ENCODE results near the gene GPER1.

The GPER1 gene

GRCh38 chr7:1105189-1105588 lies 17.3 kb downstream of the GPER1 start:
- TF ChIP-seq GATA3 (IDR thresholded peaks at IDR 0.05; ENCODE audit: low read depth, low read length), result no peak
- no peak for TF ChIP-seq GATA2 (IDR thresholded peaks at IDR 0.05; ENCODE audit: low read depth, low read length)

- TF ChIP-seq GATA3 (IDR thresholded peaks at IDR 0.05; ENCODE audit: low read depth, low read length) (no peak), GATA2 (IDR thresholded peaks at IDR 0.05; ENCODE audit: low read depth, low read length) (no peak)
Observed at GRCh38 chr7:1106063-1106792, 18.3 kb downstream of the GPER1 start.

DNA sequence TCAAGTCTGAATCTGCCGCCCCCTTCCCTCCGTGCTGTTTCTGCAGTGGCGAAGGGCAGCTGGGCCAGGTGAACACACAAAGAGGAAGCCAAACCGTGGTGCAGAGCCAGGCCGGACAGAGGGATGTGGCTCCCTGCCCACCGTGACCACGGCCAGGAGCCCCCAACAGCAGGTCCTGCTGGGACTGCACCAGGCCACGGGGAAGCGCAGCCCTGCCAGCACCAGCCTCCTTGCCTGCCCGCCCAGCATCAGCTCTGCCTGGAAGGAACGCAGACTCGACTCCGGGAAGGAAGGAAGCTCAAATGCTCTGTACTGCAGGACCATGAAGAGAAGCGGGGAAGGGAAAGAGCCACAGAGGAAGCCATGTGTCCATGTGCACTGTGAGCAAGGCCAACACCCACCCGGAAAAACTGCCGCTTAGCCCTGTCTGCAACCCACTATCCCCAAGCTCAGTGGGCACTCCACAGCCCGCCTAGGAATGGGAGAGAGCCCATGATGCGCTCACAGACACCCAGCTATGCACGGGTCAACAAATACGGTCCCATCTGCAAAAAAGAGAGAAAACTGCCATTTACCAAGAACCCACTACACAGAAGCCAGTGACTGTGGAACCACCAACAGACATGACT lies 19.0 kb downstream of the GPER1 start:
- no peak for TF ChIP-seq GATA2 (IDR thresholded peaks at IDR 0.05; ENCODE audit: low read depth, low read length)
- no peak for TF ChIP-seq GATA3 (IDR thresholded peaks at IDR 0.05; ENCODE audit: low read depth, low read length)

- TF ChIP-seq GATA2 (IDR thresholded peaks at IDR 0.05; ENCODE audit: low read depth, low read length) (no peak), GATA3 (IDR thresholded peaks at IDR 0.05; ENCODE audit: low read depth, low read length) (no peak)
Observed at GRCh38 chr7:1108264-1108920, 20.5 kb downstream of the GPER1 start.

DNA sequence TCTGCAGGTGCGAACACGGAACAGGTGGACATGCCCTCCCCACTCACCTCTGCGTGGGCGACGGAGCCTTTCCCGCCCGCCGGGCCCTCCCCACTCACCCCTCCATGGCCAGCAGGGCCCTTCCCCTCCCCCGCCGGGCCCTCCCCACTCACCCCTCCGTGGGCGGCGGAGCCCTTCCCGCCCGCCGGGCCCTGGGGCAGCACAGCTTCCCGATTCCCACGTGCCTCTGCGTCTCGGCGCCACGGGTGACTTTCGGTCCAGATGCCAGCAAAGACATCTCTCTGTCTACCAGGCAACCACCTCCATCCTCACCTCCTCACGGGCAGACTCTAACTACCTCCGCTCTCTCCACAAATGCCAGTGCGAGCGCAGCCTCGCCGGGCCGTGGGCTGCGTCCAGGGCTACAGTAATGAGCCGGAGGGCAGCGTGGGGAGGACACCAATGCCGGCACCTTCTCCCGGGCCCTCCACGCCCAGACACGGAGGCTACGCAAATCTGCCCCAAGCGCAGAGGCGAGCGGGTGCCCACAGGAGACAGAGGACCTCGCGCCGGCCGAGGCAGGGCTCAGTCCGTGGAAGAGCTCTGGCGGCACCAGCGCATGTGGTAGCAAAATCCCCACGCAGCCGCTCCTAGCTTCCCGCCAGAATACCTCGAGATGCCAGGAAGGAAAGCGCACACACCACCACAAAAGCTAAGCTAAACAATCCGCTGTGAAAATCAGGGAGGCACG lies 21.8 kb downstream of the GPER1 start:
- TF ChIP-seq GATA2 (IDR thresholded peaks at IDR 0.05; ENCODE audit: low read depth, low read length), result no peak
- no peak for TF ChIP-seq GATA3 (IDR thresholded peaks at IDR 0.05; ENCODE audit: low read depth, low read length)

- TF ChIP-seq GATA2 (IDR thresholded peaks at IDR 0.05; ENCODE audit: low read depth, low read length) (no peak), GATA3 (IDR thresholded peaks at IDR 0.05; ENCODE audit: low read depth, low read length) (no peak)
Observed at GRCh38 chr7:1110358-1110757, 22.4 kb downstream of the GPER1 start.

DNA sequence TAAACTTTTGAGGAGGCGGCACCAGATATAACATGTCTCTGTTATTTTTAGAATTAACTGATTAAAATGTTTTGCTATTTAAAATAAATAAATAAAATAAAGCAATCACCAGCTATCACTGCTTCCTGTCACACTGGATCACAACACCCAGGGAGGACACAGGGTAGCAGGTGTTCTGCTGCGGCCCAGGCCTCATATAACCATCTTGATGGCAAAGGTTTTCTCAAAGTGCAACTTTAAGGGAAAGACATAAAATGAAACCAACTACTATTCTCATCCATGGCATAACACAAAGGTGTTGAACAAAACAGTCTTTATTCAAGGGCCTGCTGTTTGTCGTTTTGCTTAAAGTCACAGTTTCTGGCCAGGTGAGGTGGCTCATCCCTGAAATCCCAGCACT lies 23.2 kb downstream of the GPER1 start:
- no peak for TF ChIP-seq GATA2 (IDR thresholded peaks at IDR 0.05; ENCODE audit: low read depth, low read length)
- no peak for TF ChIP-seq GATA3 (IDR thresholded peaks at IDR 0.05; ENCODE audit: low read depth, low read length)

- TF ChIP-seq GATA3 (IDR thresholded peaks at IDR 0.05; ENCODE audit: low read depth, low read length) (no peak), GATA2 (IDR thresholded peaks at IDR 0.05; ENCODE audit: low read depth, low read length) (no peak)
Observed at GRCh38 chr7:1112109-1112508, 24.2 kb downstream of the GPER1 start.

- TF ChIP-seq GATA3 (IDR thresholded peaks at IDR 0.05; ENCODE audit: low read depth, low read length) (no peak), GATA2 (IDR thresholded peaks at IDR 0.05; ENCODE audit: low read depth, low read length) (no peak)
Observed at GRCh38 chr7:1112625-1113547, 25.0 kb downstream of the GPER1 start.

- TF ChIP-seq GATA2 (IDR thresholded peaks at IDR 0.05; ENCODE audit: low read depth, low read length) (no peak), GATA3 (IDR thresholded peaks at IDR 0.05; ENCODE audit: low read depth, low read length) (no peak)
Observed at GRCh38 chr7:1113548-1113885, 25.6 kb downstream of the GPER1 start.

DNA sequence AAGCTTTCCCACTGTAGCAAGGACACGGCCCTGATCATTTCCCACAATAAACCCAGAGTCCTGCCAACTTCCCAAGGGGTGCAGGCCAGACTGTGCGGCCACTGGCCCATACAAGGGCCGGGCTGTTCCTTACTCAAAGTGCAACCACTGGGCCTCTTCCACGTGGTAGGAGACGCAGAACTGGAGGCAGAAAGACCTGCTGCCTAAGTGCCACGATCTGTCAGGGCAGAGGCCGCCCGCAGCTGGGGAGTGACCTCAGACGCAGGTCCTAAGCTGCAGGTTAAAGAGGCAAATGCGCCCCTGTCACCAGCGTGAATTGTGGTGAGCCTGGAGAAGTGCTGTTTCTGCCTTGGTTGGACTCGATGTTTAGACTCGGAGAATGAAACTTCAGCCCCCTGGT lies 26.2 kb downstream of the GPER1 start:
- TF ChIP-seq GATA2 (IDR thresholded peaks at IDR 0.05; ENCODE audit: low read depth, low read length) (no peak), GATA3 (IDR thresholded peaks at IDR 0.05; ENCODE audit: low read depth, low read length) (no peak)

- no peak for TF ChIP-seq GATA3 (IDR thresholded peaks at IDR 0.05; ENCODE audit: low read depth, low read length)
- no peak for TF ChIP-seq GATA2 (IDR thresholded peaks at IDR 0.05; ENCODE audit: low read depth, low read length)
Observed at GRCh38 chr7:1114505-1114904, 26.6 kb downstream of the GPER1 start.

GRCh38 chr7:1117321-1117928 lies 29.5 kb downstream of the GPER1 start:
- TF ChIP-seq GATA3 (IDR thresholded peaks at IDR 0.05; ENCODE audit: low read depth, low read length) (no peak), GATA2 (IDR thresholded peaks at IDR 0.05; ENCODE audit: low read depth, low read length) (no peak)

Measured in SH-SY5Y (cell line).